ENCODE results near the gene CA12.

CA12 gene

DNA sequence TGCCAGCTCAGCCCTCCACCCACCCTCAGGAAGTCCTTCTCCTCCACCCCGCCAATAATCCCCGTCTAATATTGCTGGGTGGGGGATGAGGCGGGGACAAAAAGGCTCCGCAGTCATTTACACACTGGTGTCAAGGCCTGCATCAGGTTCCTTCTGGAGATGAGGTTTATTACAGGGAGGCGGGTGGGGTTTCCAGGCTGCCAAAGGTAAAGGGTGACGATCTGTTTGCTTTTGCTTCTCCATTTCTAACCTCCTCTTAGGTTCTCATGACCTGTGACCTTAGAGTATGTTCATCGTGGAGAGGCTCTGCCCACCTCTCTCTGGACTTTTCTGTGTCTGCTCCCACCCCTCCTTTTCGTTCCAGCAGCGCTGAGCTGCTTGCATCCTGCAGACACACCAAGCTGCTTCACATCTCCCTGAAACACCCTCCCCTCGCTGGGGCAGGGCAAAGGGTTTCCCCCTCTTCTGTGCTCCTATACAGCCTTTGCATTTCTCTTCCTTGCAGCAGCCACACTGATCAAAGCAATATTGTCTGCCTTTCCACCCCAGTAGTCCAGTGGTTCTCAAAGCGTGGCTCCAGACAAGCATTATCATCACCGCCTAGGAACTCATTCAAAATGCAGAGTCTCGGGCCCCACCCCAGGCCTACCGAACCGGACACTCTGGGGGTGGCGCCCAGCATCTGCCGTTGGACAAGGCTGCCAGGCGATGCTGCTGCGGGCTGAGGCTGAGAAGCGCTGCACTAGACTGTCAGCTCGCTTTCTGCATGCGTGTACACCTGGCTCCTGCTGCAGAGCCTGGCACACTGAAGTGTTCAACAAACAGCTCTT, 26.6 kb downstream of the CA12 start:
- H3K4me1 ChIP-seq (ENCODE audit: control insufficient read depth, insufficient read depth, low read length) = peaks cover 3% of the 10 kb centered on the region
- no peaks in the 10 kb centered on the region for H3K27me3 ChIP-seq (ENCODE audit: control insufficient read depth in 1 of 2, insufficient read depth in 2 of 2, low read length in 2 of 2)
- H3K36me3 ChIP-seq (ENCODE audit: control insufficient read depth in 2 of 2, insufficient read depth in 2 of 2, low read length in 2 of 2) = no peaks in the 10 kb centered on the region
- no peaks in the 10 kb centered on the region for H3K9me3 ChIP-seq (ENCODE audit: control insufficient read depth in 2 of 2, low read length in 2 of 2)
- H3K27ac ChIP-seq (ENCODE audit: low read length) = no peak overlapping the region
- H3K4me3 ChIP-seq (ENCODE audit: low read length in 2 of 2) = no peak overlapping the region
- H3K9ac ChIP-seq (ENCODE audit: low read length in 2 of 2) = no peak overlapping the region

DNA sequence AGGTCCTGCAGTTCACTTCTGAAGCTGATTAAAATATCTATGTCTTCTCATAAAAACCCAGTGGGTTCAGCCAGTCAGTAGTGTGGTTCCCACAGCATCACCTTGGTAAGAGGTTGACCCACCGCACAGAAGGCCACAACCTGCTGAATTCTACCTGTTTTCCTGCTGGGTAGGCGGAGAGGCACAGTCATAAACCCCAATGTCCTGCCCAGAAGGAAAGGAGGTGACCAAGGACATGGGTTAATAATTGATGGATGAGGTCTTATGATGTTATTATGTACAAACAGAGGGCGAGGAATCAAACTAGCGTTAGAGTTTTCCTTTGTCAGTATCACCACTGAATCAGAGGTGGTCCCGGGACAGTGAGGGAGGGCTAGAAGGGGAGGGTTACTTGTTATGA, 27.8 kb downstream of the CA12 start:
- Histone ChIP-seq H3K4me1 (ENCODE audit: control insufficient read depth, insufficient read depth, low read length) (peaks cover 5% of the 10 kb centered on the region), H3K27ac (ENCODE audit: low read length) (no peak overlapping the region), H3K27me3 (ENCODE audit: control insufficient read depth in 1 of 2, insufficient read depth in 2 of 2, low read length in 2 of 2) (no peaks in the 10 kb centered on the region), H3K4me3 (ENCODE audit: low read length in 2 of 2) (no peak overlapping the region), H3K9me3 (ENCODE audit: control insufficient read depth in 2 of 2, low read length in 2 of 2) (no peaks in the 10 kb centered on the region), H3K36me3 (ENCODE audit: control insufficient read depth in 2 of 2, insufficient read depth in 2 of 2, low read length in 2 of 2) (no peaks in the 10 kb centered on the region), H3K9ac (ENCODE audit: low read length in 2 of 2) (no peak overlapping the region)

DNA sequence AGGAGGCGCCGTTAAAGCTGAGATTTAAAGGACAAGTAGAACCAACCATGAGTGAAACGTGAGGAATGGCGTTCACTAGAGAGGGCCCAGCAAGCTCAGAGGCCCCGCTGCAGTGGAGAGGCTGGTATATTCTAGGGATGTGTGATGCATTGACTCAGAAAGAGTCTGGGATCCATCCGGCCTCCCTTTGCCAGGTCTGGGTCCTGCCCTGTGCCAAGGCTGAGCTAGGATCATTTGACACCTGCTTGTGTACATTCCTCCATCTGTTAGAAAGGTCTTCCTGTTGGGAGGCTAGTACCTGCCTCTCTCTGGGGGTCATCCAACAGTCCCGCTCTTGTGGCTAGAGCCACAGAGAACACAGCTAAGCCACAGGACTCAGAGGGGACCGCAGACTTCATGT, 28.4 kb downstream of the CA12 start:
- H3K27me3 ChIP-seq (ENCODE audit: control insufficient read depth in 1 of 2, insufficient read depth in 2 of 2, low read length in 2 of 2) = no peaks in the 10 kb centered on the region
- no peaks in the 10 kb centered on the region for H3K36me3 ChIP-seq (ENCODE audit: control insufficient read depth in 2 of 2, insufficient read depth in 2 of 2, low read length in 2 of 2)
- no peak overlapping the region for H3K27ac ChIP-seq (ENCODE audit: low read length)
- H3K9ac ChIP-seq (ENCODE audit: low read length in 2 of 2) = no peak overlapping the region
- no peaks in the 10 kb centered on the region for H3K9me3 ChIP-seq (ENCODE audit: control insufficient read depth in 2 of 2, low read length in 2 of 2)
- H3K4me3 ChIP-seq (ENCODE audit: low read length in 2 of 2) = no peak overlapping the region
- H3K4me1 ChIP-seq (ENCODE audit: control insufficient read depth, insufficient read depth, low read length) = peaks cover 8% of the 10 kb centered on the region

DNA sequence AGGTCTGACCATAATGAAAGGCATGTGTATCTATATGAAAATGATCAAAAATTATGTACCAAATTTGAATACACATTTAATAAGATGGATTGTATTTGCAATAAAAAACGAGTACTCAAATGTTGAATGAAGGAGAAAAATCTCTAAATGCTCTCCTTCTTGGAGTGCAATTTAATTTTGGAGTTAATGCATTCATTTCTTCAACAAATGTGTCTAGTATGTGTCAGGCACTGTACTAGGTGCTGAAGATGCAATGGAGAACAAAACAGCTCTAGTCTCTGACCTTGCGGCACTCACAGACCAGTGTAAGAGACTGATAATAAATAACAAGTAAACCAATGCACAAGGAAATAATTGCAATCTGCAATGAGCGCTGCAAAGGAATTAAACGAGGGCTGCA, 28.8 kb downstream of the CA12 start:
- H3K27me3 ChIP-seq (ENCODE audit: control insufficient read depth in 1 of 2, insufficient read depth in 2 of 2, low read length in 2 of 2) = no peaks in the 10 kb centered on the region
- H3K9ac ChIP-seq (ENCODE audit: low read length in 2 of 2) = no peak overlapping the region
- H3K9me3 ChIP-seq (ENCODE audit: control insufficient read depth in 2 of 2, low read length in 2 of 2) = no peaks in the 10 kb centered on the region
- no peak overlapping the region for H3K4me3 ChIP-seq (ENCODE audit: low read length in 2 of 2)
- peaks cover 12% of the 10 kb centered on the region for H3K4me1 ChIP-seq (ENCODE audit: control insufficient read depth, insufficient read depth, low read length)
- H3K27ac ChIP-seq (ENCODE audit: low read length) = no peak overlapping the region
- H3K36me3 ChIP-seq (ENCODE audit: control insufficient read depth in 2 of 2, insufficient read depth in 2 of 2, low read length in 2 of 2) = no peaks in the 10 kb centered on the region

DNA sequence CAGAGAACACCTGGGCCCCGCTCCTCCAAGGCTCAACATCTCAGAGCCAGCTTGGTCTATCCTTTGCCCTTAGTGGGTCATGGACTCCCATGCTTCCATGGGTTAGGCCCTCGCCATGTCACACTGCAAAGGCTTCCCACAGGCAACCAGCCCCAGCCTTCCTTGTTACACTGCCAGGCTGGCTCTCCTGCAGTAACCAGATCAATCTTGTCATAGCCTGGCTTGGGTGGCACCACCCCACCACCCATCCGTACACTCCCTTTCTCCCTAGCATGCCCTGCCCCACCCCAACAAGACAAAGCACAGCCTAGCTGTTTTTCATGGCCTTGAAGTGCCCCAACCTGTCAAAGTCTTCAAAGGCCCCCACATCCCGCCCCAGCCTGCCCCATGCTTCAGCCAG, 30.5 kb downstream of the CA12 start:
- H3K4me3 ChIP-seq (ENCODE audit: low read length in 2 of 2) = no peak overlapping the region
- no peak overlapping the region for H3K27ac ChIP-seq (ENCODE audit: low read length)
- peaks cover 12% of the 10 kb centered on the region for H3K4me1 ChIP-seq (ENCODE audit: control insufficient read depth, insufficient read depth, low read length)
- H3K9ac ChIP-seq (ENCODE audit: low read length in 2 of 2) = no peak overlapping the region
- H3K27me3 ChIP-seq (ENCODE audit: control insufficient read depth in 1 of 2, insufficient read depth in 2 of 2, low read length in 2 of 2) = no peaks in the 10 kb centered on the region
- no peaks in the 10 kb centered on the region for H3K9me3 ChIP-seq (ENCODE audit: control insufficient read depth in 2 of 2, low read length in 2 of 2)
- H3K36me3 ChIP-seq (ENCODE audit: control insufficient read depth in 2 of 2, insufficient read depth in 2 of 2, low read length in 2 of 2) = no peaks in the 10 kb centered on the region

DNA sequence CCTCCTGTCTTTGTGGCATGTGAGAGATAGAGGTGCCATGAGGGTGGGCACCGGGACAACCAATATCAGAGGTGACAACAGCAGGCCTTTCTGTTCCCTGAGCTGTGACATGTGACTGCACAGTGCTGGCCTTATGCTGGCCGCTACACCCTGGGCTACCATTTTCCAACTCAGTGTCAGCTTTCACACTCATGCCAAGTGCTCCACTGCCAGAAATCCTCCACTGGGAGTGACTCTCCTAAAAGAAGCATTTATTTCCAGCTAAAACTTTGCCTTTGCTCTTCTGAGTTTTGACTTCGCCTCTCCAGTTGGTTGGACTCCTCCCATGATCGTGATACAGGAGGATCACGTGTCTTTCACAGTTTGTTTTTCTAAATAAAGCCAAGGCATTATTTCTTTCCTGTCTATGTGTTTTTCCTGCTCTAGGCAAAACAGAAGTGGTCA, 31.4 kb downstream of the CA12 start:
- Histone ChIP-seq H3K27ac (ENCODE audit: low read length) (no peak overlapping the region), H3K9ac (ENCODE audit: low read length in 2 of 2) (no peak overlapping the region), H3K36me3 (ENCODE audit: control insufficient read depth in 2 of 2, insufficient read depth in 2 of 2, low read length in 2 of 2) (no peaks in the 10 kb centered on the region), H3K27me3 (ENCODE audit: control insufficient read depth in 1 of 2, insufficient read depth in 2 of 2, low read length in 2 of 2) (no peaks in the 10 kb centered on the region), H3K4me1 (ENCODE audit: control insufficient read depth, insufficient read depth, low read length) (peaks cover 12% of the 10 kb centered on the region), H3K4me3 (ENCODE audit: low read length in 2 of 2) (no peak overlapping the region), H3K9me3 (ENCODE audit: control insufficient read depth in 2 of 2, low read length in 2 of 2) (no peaks in the 10 kb centered on the region)

DNA sequence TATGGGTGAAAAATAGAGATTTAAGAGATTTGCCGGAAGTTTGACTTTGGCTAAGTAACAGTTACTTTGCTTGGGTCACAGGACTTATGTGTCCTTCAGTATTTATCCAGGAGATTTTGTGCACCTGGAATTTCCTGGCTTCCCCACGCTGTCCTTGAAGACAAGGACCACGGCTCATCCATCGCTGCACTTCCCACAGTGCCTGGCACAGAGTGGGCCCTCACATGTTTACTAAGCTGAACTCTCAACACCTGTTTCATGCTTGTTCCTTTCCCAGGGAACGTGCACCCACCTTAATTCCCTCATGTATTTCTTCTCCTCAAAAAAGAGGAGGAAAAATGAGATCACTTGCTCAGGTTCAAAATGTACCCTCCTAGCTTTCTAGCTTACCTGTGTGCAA, 32.0 kb downstream of the CA12 start:
- H3K36me3 ChIP-seq (ENCODE audit: control insufficient read depth in 2 of 2, insufficient read depth in 2 of 2, low read length in 2 of 2) = no peaks in the 10 kb centered on the region
- H3K27me3 ChIP-seq (ENCODE audit: control insufficient read depth in 1 of 2, insufficient read depth in 2 of 2, low read length in 2 of 2) = no peaks in the 10 kb centered on the region
- H3K4me3 ChIP-seq (ENCODE audit: low read length in 2 of 2) = no peak overlapping the region
- no peak overlapping the region for H3K27ac ChIP-seq (ENCODE audit: low read length)
- H3K4me1 ChIP-seq (ENCODE audit: control insufficient read depth, insufficient read depth, low read length) = peaks cover 12% of the 10 kb centered on the region
- H3K9ac ChIP-seq (ENCODE audit: low read length in 2 of 2) = no peak overlapping the region
- no peaks in the 10 kb centered on the region for H3K9me3 ChIP-seq (ENCODE audit: control insufficient read depth in 2 of 2, low read length in 2 of 2)

DNA sequence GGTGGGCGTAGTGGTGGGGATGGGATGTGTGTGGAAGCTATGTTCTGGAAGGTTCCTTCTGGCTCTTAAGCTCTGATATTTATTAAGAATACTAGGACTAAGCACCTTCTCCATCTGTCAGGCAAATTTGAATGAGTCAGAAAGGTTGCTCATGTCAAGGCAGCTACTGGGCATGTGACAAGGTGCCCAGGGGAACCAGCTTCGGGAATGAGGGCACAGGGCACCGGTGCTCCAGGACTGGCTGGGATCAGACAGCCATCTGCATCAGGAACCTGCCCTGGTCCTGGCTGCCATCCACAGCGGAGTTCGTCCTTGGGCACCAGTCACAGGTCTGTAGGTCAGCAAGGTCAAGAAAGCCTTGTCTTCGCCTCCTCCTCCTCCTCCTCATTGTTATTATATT, 32.5 kb downstream of the CA12 start:
- H3K9me3 ChIP-seq (ENCODE audit: control insufficient read depth in 2 of 2, low read length in 2 of 2) = no peaks in the 10 kb centered on the region
- H3K27ac ChIP-seq (ENCODE audit: low read length) = no peak overlapping the region
- no peaks in the 10 kb centered on the region for H3K27me3 ChIP-seq (ENCODE audit: control insufficient read depth in 1 of 2, insufficient read depth in 2 of 2, low read length in 2 of 2)
- no peak overlapping the region for H3K9ac ChIP-seq (ENCODE audit: low read length in 2 of 2)
- no peaks in the 10 kb centered on the region for H3K36me3 ChIP-seq (ENCODE audit: control insufficient read depth in 2 of 2, insufficient read depth in 2 of 2, low read length in 2 of 2)
- peaks cover 12% of the 10 kb centered on the region for H3K4me1 ChIP-seq (ENCODE audit: control insufficient read depth, insufficient read depth, low read length)
- H3K4me3 ChIP-seq (ENCODE audit: low read length in 2 of 2) = no peak overlapping the region

DNA sequence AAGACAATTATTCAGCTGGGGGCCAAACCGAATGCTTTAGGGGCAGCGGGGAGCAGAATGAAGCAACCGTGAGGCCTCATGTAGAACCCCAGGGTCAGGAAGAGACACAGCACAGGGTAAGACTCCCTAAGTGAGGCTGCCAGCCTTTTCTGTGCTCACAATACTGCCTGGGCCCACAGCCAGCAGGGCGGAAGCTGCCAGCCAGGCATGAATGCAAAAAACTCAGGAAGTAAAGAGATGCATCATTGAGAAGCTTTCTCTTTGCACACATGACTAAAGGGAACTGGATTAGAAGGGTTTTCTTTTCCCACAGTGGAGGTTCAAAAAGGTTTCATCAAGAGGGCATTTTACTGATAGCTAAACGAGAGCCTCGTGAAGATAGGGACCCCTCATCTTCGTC, 33.3 kb downstream of the CA12 start:
- Histone ChIP-seq H3K36me3 (ENCODE audit: control insufficient read depth in 2 of 2, insufficient read depth in 2 of 2, low read length in 2 of 2) (no peaks in the 10 kb centered on the region), H3K27ac (ENCODE audit: low read length) (no peak overlapping the region), H3K9me3 (ENCODE audit: control insufficient read depth in 2 of 2, low read length in 2 of 2) (no peaks in the 10 kb centered on the region), H3K4me1 (ENCODE audit: control insufficient read depth, insufficient read depth, low read length) (peaks cover 12% of the 10 kb centered on the region), H3K4me3 (ENCODE audit: low read length in 2 of 2) (no peak overlapping the region), H3K9ac (ENCODE audit: low read length in 2 of 2) (no peak overlapping the region), H3K27me3 (ENCODE audit: control insufficient read depth in 1 of 2, insufficient read depth in 2 of 2, low read length in 2 of 2) (no peaks in the 10 kb centered on the region)

DNA sequence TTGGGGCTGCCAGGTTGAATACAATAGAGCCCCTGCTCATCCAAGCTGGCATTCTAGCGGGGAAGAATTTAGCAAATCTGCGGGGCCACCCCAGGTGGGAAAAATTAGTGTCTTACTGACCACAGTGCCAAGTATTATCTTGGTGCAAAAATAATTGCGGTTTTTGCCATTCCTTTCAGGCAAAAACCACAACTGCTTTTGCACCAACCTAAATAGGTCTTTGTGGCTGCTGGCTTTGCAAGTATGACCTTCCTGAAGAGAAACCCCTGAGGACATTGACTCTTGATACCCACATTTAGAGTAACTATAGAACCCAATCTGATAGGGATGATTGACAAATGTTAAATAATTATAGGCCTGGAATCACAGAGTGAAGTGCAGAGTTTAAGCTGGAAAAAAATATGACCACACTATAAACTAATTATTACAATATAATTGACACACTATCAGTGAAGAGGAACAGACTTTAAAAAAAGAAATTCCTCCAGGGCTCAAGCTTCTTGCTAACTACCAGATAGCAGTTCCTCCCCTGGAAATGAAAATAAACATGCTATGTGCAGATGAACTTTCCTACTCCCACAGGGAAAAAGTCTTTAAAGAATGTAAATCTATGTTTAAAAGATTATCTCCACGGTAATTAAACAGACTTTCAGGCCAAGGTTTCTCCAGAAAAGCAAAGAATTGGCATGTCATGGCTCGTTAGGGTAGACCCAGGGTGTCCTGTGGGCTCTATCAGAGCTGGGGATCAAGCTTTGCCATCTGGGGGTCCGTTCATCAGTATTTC, 34.4 kb downstream of the CA12 start:
- H3K4me3 ChIP-seq (ENCODE audit: low read length in 2 of 2) = no peak overlapping the region
- no peaks in the 10 kb centered on the region for H3K36me3 ChIP-seq (ENCODE audit: control insufficient read depth in 2 of 2, insufficient read depth in 2 of 2, low read length in 2 of 2)
- no peaks in the 10 kb centered on the region for H3K9me3 ChIP-seq (ENCODE audit: control insufficient read depth in 2 of 2, low read length in 2 of 2)
- no peaks in the 10 kb centered on the region for H3K27me3 ChIP-seq (ENCODE audit: control insufficient read depth in 1 of 2, insufficient read depth in 2 of 2, low read length in 2 of 2)
- H3K9ac ChIP-seq (ENCODE audit: low read length in 2 of 2) = no peak overlapping the region
- no peak overlapping the region for H3K27ac ChIP-seq (ENCODE audit: low read length)
- H3K4me1 ChIP-seq (ENCODE audit: control insufficient read depth, insufficient read depth, low read length) = peaks cover 12% of the 10 kb centered on the region

DNA sequence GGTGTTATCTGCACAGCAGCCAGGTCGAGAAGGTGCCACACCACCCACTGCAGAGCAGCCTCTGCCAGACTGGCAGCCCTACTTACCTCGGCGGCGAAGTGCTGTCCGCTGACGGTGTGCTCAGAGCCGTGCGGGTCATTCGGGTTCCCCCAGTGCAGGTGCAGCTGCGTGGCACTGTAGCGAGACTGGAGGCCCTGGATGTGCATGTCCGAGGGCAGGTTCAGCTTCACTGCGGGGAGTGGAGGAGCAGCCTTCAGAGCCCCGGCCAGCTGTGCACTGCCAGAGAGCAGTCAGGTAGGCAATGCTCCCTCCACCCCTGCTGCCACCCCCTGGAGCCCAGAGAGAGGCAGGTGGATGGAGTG, 36.3 kb downstream of the CA12 start:
- Histone ChIP-seq H3K9ac (ENCODE audit: low read length in 2 of 2) (no peak overlapping the region), H3K9me3 (ENCODE audit: control insufficient read depth in 2 of 2, low read length in 2 of 2) (no peaks in the 10 kb centered on the region), H3K4me1 (ENCODE audit: control insufficient read depth, insufficient read depth, low read length) (peaks cover 12% of the 10 kb centered on the region), H3K4me3 (ENCODE audit: low read length in 2 of 2) (no peak overlapping the region), H3K36me3 (ENCODE audit: control insufficient read depth in 2 of 2, insufficient read depth in 2 of 2, low read length in 2 of 2) (no peaks in the 10 kb centered on the region), H3K27ac (ENCODE audit: low read length) (no peak overlapping the region), H3K27me3 (ENCODE audit: control insufficient read depth in 1 of 2, insufficient read depth in 2 of 2, low read length in 2 of 2) (no peaks in the 10 kb centered on the region)

Measured in stomach smooth muscle (tissue), 2 donors.